Kidney capillary endothelial cell (primary cell): ENCODE data around the gene DZIP3.

Source experiments
- DNase-seq: peaks from one replicate; pipeline ENCODE4 v3.0.0-alpha.2; 2018; ENCODE audit warnings: low spot score

DZIP3 gene, protein sequence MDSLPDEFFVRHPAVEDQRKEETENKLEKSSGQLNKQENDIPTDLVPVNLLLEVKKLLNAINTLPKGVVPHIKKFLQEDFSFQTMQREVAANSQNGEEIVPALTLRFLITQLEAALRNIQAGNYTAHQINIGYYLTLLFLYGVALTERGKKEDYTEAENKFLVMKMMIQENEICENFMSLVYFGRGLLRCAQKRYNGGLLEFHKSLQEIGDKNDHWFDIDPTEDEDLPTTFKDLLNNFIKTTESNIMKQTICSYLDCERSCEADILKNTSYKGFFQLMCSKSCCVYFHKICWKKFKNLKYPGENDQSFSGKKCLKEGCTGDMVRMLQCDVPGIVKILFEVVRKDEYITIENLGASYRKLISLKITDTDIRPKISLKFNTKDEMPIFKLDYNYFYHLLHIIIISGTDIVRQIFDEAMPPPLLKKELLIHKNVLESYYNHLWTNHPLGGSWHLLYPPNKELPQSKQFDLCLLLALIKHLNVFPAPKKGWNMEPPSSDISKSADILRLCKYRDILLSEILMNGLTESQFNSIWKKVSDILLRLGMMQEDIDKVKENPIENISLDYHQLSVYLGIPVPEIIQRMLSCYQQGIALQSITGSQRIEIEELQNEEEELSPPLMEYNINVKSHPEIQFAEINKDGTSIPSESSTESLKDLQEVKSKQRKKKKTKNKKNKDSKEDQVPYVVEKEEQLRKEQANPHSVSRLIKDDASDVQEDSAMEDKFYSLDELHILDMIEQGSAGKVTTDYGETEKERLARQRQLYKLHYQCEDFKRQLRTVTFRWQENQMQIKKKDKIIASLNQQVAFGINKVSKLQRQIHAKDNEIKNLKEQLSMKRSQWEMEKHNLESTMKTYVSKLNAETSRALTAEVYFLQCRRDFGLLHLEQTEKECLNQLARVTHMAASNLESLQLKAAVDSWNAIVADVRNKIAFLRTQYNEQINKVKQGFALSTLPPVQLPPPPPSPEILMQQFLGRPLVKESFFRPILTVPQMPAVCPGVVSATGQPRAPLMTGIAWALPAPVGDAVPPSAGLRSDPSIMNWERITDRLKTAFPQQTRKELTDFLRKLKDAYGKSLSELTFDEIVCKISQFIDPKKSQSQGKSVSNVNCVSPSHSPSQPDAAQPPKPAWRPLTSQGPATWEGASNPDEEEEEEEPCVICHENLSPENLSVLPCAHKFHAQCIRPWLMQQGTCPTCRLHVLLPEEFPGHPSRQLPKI

DNA sequence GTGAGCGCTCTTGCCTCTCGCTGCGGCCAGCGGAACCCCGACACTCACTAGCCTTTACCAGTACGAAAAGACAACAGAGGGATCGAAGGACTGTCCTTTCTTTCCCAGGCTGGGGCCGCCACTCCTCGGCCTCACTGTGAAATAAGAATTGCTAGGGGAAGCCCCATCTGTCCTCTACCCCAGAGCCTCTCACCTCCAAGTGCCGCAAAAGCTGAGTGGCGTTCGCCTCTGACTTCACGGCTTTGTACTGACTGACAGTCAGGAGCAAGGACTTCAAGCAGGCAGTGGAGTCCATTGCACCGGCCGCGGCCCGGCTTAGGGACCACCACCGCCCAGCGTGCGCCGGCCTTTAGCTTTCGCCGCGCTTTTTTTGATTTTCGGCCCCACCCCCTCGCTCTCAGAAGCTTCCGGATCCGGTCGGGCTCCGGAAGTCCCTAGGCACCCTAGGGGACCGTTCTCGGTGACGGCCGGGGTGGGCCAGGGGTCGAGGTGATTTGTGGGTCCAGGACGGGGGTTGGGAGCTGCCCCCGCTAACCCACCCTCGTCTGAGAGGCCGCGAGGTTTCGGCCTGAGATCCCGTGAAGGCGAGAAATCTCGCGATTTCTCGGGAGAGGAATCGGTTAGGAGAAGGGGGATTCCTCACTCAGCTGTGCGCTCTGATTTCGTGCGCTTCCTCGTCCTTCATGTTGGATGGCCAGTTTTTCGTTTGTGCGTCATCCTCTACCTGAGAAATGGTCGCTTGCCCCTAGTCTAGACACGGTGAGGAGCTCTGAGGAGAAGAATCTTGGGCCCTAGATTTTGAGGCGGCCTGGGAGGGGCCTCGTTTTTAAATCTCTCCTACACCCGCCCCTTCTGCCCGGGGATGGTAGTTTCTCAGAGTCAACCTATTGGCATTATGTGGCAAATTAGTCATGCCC, at the start of gene DZIP3, which contains the start of gene CIP2A:
Gene DZIP3 (plus strand): TSS at position 642 of the 917 bp plus-strand sequence. CDS start 15,685 bp downstream, outside the sequence.
Gene CIP2A (minus strand): TSS at position 358 of the 917 bp plus-strand sequence. CDS start 63 bp downstream, at position 295.
- DNase-seq = peak; percentile 86

DNA sequence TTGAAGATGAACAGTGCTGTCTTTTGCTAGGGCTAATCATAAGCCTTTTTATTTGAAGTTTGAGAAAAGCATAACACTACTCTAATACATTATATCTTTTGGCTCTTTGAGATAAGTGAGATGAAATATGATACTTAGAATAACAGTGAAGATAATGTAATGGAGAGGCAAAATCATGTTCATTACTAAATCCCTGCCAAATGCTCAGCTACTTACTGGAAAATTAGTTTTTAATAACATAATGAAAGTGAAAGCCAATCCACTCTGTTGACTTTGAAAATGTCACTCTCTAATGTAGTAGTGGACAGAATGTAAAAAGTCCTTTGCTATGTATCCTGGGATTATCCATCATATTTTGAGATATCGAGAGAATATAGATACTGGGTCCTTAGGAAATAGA, 43.3 kb upstream of the DZIP3 start:
- no peak for DNase-seq

DNA sequence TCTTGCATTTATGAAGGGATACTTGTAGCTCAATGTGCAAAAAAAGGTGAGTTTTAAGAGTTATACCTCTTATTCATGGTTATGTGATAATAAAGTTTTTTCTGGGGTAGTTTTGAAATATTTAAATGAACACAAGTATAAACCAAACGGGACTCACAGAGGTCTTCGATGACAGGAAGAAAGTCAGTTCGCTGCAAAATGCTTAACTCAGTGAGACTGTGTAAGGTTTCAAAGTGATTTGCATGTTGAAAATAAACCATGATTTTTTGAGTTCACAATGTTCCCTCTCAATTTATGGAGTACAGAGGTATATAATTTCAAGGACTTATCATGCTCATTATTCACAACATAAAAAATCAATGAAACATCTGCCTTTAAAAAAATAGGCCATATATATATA, 42.8 kb upstream of the DZIP3 start:
- no peak for DNase-seq

DNA sequence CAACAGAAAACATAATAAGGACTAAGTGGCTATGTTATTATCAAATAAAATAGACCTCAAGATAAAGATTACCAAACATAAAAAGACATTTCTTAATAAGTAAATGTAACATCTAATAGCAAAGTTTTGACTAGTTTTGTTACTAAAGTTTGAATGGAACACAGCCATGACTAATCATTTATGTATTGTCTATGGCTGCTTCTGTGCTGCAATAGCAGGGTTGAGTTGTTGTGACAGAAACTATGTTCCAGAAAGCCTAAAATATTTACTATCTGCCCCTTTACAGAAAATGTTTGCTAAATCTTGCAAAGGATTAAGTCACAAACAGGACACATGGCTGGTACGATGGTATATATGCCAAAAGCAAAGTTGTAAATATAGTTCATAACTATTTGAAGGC, 41.2 kb upstream of the DZIP3 start:
- DNase-seq = peak; percentile 46

DNA sequence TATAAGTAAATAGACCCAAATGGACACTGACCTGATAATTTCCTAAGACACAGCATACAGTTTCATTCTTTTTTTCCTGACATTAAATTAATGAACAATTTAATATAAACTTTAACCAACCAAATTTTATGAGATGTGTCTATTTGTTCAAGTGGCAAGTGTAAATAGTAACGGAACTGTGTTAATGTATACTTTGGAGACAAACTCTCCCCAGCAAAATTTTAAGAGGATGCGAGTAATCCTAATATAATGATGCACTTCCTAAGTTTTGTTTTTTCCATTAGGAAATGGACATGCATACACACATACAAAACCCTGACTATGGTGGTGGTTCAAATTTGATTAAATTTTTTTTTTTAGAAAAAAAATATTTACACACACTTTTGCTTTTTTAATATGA, 40.6 kb upstream of the DZIP3 start:
- DNase-seq = peak; percentile 52

DNA sequence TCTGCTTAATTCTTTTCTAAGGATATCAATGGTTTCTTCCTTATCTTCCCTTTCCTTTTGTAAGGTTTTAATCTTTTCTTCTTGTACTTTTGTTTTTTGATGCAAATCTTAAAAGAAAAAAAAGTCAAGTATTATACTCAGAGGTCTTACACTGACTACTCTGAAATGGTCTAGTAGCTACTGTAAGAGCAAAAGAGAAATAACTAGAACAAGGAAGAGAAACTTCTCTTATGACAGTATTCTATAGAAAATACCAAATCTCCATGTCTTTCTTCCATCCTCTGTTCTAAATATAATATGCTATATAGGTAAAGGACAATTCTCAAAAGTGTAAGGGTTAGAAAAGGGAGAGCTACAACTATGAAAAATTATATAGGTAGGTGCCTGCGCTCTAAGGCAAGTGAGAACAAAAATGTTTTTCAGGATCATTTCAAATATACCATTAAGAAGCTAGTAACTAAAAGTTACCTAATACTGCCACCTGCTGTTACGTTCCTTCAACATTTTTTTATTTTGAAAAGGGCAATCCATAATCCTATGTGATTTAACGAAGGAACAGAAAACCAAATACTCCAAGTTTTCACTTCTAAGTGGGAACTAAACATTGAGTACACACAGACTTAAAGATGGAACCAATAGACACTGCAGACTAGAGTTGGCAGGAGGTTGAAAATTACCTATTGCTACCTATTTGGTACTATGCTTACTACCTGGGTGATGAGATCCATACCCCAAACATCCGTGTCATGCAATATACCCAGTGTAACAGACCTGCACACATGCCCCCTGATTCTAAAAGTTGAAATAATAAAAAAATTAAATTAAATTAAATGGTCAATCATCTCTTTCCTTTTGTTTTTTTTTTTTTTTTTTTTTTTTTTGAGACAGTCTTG, 37.0 kb upstream of the DZIP3 start:
- DNase-seq = peak; percentile 67

DNA sequence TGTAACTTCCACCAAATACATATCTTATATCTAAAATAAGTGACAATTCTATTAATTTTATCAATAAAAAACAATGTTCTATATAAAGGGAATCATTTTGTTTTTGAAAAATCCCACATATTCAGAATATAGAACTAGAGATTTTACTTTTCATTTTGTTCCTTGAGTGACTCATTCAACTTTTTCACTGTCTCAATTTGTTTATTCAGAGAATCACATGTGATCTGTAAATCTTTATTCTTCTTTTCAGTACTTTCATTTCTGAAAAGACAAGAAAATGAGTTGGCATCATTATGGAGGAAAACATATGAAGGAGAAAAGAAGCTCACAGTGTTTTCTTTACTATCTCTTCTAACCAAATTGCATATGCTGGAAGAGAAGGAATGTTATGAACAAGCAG, 35.3 kb upstream of the DZIP3 start:
- no peak for DNase-seq

DNA sequence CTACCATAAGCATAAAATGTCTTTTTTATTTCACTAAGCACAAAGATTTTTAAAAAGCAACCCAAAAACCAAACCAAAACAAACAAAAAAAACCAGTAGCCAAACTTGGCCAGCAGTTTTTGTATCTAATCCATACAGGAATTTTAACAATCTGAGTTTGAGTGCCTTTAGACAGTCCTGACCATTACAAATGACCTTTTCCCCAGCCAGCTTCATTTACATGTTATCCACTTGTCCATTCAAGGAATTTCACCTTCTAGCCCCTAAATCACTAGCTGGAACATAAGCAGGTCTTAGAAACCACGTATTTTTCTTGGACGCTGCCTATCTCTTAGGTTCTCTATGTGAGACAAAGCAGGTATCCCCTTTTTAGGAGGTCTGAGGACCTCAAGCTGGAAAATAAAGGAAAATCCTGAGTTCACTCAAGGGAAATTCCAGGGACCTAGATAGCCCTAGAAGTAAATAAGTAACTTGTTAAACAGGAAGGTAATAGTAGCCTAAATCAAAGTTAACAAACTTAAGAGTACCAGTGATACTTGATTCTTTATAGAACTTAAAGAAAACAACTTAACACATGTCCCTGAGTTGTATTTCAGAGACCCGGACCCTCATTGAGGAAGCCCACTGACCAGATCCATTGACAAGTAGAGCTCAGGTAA, 34.5 kb upstream of the DZIP3 start:
- DNase-seq = no peak

DNA sequence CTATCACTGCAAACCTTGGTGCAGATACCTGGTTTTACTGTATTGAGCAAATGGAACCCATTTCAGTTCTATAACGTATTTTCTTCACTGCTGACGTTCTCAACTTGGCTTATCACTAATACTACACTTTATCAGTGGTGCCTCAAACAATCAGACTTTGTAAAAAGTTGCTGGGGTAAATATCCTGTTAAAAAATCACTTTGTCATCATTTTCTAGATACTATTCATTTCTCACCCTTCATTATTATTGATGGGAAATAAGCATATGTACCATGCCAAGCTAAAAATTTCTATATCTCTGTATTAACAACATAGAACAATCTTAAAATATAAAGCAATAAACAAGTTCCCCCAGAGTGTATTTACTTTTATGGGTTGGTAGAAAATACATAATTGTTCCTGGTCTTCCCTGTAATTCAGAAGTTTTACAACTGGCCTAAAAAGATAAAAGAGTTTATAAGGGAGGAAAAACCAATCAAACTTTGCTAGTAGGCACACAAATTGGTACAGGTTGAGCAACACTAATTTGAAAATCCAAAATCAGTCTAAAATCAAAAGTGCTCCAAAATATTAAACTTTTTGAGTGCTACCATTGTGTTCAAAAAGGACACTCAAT, 33.4 kb upstream of the DZIP3 start:
- DNase-seq = no peak

DNA sequence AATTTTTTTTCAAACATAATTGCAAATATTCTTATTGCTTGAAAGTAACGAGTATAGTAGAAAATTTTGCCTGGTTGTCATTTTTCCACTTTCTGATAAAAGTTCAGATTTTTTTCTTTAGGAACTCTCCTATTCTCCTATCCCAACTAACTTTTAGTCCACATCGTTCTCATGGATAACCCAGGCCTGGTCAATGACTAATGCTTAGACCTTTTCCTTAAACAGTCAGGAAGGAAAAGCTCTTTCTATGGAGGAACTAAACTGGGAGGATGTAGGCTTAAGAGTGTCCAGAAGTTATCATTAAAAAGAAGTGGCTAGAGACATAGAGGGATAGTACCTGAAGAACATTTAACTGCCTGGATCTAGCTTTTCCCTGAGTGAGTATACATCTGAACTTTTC, 27.0 kb upstream of the DZIP3 start:
- peak; percentile 60 for DNase-seq

DNA sequence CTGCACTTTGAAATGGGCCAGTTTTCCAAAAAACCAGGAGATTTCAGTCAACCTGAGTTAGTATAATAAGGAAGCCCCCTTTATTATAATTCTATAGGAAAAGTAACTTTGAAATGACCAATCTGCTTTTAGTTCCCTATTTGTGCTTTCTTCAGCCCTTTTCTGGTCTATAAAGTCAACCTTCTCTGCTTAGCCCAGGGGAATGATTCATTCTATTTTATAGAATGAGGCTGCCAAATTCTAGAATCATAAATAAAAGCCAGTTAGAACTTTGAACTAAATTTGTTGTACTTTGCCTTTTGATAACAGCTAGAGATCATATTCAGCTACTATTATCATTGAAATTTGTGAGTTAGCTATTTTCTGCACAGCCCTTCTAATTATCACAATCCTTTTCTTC, 25.0 kb upstream of the DZIP3 start:
- no peak for DNase-seq

DNA sequence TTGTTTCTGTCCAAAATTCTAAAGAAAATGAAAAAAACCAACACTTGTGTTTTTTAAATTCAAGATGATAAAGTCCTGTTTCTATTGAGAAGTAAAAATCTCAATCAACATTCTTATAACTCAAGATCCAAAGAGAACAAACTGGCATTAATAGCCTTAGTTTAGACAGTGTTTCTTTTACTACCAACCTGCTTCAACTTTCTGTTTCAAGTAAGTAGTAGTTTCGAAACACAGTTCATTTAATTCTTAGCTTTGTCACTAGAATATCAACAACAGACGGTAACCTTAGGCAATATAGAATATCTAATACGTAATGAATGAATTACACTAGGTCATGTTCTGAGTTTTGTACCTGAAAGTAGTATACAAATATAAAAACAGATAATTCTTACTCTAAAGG, 24.0 kb upstream of the DZIP3 start:
- DNase-seq = no peak

DNA sequence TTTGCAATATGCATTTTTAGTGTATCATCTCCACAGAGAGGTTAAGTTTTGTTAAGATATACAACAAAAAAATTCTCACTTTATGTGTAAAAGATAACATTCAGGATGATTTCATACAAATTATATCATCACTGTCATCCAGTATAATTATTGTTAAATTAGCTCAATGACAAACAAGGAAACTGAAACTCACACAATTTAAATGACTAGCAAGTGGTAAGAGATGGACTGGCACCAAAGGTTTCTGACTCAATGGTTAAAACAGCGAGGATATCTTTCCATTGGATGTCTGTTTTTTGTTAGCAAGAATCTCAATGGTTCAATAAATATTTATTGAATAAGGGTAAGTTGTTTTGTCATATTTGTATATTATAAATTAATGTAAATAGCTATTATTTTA, 22.9 kb upstream of the DZIP3 start:
- no peak for DNase-seq

DNA sequence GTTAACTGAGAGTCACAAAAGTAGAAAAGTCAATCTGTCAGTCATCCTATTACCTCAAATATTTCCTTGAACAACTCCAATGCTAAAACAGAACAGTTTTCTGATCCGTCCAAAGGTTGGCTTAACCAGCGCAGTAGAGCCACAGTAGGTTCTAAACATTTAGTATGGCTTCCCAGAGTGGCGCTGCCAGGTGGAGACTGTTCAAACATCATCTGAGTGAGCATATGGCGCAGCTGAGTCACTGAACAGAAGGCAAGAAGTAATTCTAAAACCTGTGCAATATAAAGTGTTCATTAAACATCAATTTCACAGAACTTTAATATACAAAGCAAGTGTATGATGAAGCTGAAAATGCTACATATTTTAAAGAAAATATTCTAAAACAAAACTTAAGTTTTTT, 20.2 kb upstream of the DZIP3 start:
- DNase-seq = no peak

DNA sequence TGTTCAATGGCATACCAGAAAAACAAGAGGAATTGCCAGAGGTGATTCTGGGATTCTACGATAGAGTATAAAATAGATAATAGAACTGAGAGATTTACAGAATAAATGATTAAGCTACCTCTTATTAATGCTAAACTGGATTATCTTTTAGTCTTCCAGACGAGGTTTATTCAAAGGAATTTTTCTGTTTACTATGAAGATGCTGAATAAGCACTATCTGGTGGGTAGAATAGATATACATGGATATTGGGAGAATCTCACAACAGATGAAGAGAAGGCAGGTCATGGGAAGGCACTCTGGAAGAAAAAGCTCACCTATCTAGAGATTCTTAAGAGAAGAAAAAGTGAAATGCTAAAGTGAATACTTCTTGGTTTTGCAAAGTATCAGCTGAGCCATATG, 11.5 kb upstream of the DZIP3 start:
- DNase-seq = no peak

DNA sequence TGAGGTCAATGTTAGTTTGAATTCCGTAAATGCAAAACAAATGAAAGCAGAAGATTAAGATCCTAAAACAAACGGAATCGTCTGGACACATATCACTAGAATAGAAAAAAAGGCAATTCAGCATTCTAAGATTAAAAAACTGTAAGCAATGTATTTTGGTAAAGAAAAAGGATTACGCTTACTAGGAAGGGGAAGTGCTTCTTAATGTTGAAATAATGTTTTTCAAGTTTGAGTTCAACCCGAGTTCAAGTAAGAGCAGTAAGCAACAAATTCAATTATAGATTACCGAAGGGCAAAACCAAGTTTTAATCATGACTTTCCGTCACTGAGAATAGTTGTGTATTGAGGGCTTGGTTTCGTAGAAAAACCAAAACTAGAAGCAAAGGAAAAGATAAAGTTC, 921 bp upstream of the DZIP3 start:
- peak; percentile 16 for DNase-seq

DNA sequence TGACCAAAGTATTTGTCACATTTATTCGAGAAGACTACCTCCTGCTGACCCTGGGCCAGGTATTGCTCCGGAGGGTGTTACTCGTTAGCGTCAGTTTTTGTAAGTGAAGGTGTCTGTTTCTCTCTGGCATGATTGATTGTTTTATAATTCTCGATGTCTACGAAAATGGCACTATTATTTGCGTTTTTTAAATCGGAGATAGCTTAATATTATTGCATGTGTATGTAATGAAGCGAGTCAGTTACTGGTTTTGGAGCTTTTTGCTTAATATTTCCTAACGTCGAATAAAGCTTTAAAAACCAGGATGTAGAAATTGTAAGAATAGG, 439 bp downstream of the DZIP3 start:
- no peak for DNase-seq

DNA sequence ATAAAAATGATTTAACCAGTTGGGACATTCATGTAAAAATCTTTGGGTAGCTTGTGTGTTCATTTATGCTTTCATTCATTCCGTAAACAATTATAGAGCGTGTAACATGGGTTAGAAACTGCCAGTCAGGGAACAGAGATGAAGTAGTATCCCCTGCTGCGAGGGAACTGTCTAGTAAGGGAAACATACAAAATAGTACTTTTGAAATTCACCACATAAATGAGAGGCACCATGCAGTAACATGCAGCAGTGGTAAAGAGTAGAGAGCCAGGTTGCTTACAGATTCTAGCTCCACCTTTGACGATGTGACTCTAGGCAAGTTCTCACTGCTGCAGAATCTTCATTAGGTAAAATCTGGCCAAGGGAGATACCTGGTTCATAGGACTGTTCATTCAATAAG, 938 bp downstream of the DZIP3 start:
- DNase-seq = no peak

DNA sequence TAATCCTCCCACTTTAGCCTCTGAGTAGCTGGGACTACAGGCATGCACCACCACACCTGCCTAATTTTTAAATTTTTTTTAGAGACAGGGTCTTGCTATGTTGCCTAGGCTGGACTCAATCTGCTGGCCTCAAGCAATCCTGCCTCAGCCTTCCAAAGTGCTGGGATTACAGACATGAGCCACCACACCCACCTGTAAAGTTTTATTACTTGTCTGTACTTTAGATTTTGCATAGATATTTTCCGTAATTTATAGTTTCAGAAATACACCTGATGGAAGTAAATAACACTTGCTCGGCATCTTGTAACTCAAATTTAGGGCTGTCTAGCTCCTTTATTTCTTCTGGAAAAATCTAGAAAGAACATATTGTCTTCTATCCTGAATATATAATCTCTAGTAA, 5.8 kb downstream of the DZIP3 start:
- DNase-seq = no peak
